ENCODE results near the gene TMEM72.

GRCh38 chr10:44926751-44927351 lies 15.7 kb downstream of the TMEM72 start:
- TF ChIP-seq CTCF (IDR thresholded peaks at IDR 0.05; ENCODE audit: insufficient read depth, low read length, poor library complexity, severe bottlenecking) (no peak), EZH2phosphoT487 (conservative IDR thresholded peaks at IDR 0.05; ENCODE audit: low read length) (no peak)

All from SU-DHL-6 (cell line).